Measurements from ENCODE around the gene RPIA. TPM values are rescaled to one million over a fixed set of nuclear protein-coding genes. Genes with fewer than 3 reads are reported as not detected.

RPIA gene
- total RNA-seq, 1 experiment from 2014 or later, result 18.2 TPM

Other genes with a start within 250 kb of the RPIA start
- gene FOXI3, start 239.0 kb upstream of the RPIA start, total RNA-seq (2021; ENCODE audit: unreplicated experiment), result not detected
- gene EIF2AK3, start 64.2 kb upstream of the RPIA start, total RNA-seq (2021; ENCODE audit: unreplicated experiment), result 11.3 TPM

Data from Panc1 (cell line).